GM12878 (cell line): ENCODE results near the gene ARHGEF10L. TPM values are rescaled to one million over a fixed set of nuclear protein-coding genes. Genes with fewer than 3 reads are reported as not detected.
"Not testable (repeated sequence)": the region's sequence is repeated elsewhere in the genome, so short reads cannot be mapped to it uniquely, and the experiment has no call there.

Experiments
- ATAC-seq: fragments of 200-7000 bp; cut with Tn5 transposase; 3 replicates; pipeline ENCODE4 v1.9.1; 2020; ENCODE audit warnings: mild to moderate bottlenecking, moderate library complexity
- BruUV-seq: library from RNA; stranded (reverse); fragments of 400-500 nt; replicated peaks from 2 replicates; lab custom pipeline; 2021; lab: Mats Ljungman, UMichigan
- CTCF ChIA-PET: fragments of 300-600 bp; sonication (Branson Sonifier 250); formaldehyde crosslinking; extraction: SDS; loops from one replicate; lab custom pipeline; 2021; ENCODE audit warnings: inconsistent platforms; lab: Yijun Ruan, JAX
- POLR2A ChIA-PET: fragments of 350-600 bp; formaldehyde crosslinking; extraction: SDS; loops from one replicate; lab custom pipeline; 2021; ENCODE audit warnings: inconsistent platforms; lab: Charles Lee
- RAD21 ChIA-PET: fragments of 300-600 bp; sonication (Branson Sonifier 250); formaldehyde crosslinking; loops from one replicate; lab custom pipeline; 2023; ENCODE audit warnings: antibody characterized with exemption; ENCODE audit not compliant: unreplicated experiment; lab: Charles Lee
- SMC1A ChIA-PET: fragments of 300-600 bp; sonication (Branson Sonifier 250); formaldehyde crosslinking; loops from one replicate; lab custom pipeline; 2023; ENCODE audit not compliant: unreplicated experiment, uncharacterized antibody; lab: Charles Lee
- DNase-seq: peaks from one replicate; pipeline ENCODE4 v3.0.0-alpha.2; 2011; ENCODE audit warnings: low read depth, low spot score
- FAIRE-seq: peaks from 3 replicates; lab custom pipeline; 2011; peaks lifted over from hg19 to GRCh38; lab: Jason Lieb, UNC
- H2AFZ ChIP-seq: 2 replicates; pipeline ENCODE4 v1.6.0; 2011; ENCODE audit warnings: low read depth, low read length, control low read depth; ENCODE audit not compliant: control insufficient read depth
- H3K27ac ChIP-seq: 2 replicates; pipeline ENCODE4 v1.5.1; 2011; ENCODE audit warnings: control low read depth; ENCODE audit not compliant: control insufficient read depth, insufficient read depth
- H3K27me3 ChIP-seq, 2 experiments: replicated peaks in 1 of 2; 2 replicates each; pipeline versions ENCODE4 v1.6.0 to v1.6.1; 2011; ENCODE audit warnings: low read length in 1 of 2; ENCODE audit not compliant: control insufficient read depth in 2 of 2, insufficient read depth in 2 of 2
- H3K36me3 ChIP-seq, 2 experiments: 2 replicates each; pipeline ENCODE4 v1.5.1; 2011; ENCODE audit warnings: low read length in 1 of 2; ENCODE audit not compliant: control insufficient read depth in 2 of 2, insufficient read depth in 2 of 2
- H3K4me1 ChIP-seq: 2 replicates; pipeline ENCODE4 v1.6.1; 2011; ENCODE audit warnings: mild to moderate bottlenecking, low read length, moderate library complexity, mixed read lengths; ENCODE audit not compliant: control insufficient read depth, insufficient read depth
- H3K4me2 ChIP-seq: 2 replicates; pipeline ENCODE4 v1.6.0; 2011; ENCODE audit warnings: control low read depth; ENCODE audit not compliant: control insufficient read depth, insufficient read depth
- H3K4me3 ChIP-seq: fragments of 200-600 bp; sonication (generic); 2 replicates; pipeline ENCODE4 v1.5.1; 2016
- H3K79me2 ChIP-seq: 2 replicates; pipeline ENCODE4 v1.6.0; 2011; ENCODE audit warnings: low read length; ENCODE audit not compliant: control insufficient read depth, insufficient read depth
- H3K9ac ChIP-seq: 2 replicates; pipeline ENCODE4 v1.8.0; 2011; ENCODE audit warnings: low read length, control low read depth, mixed read lengths; ENCODE audit not compliant: control insufficient read depth, insufficient read depth
- H3K9me3 ChIP-seq: replicated peaks from 3 replicates; pipeline ENCODE4 v1.5.1; 2011; ENCODE audit warnings: mild to moderate bottlenecking, low read length; ENCODE audit not compliant: control insufficient read depth, insufficient read depth
- H4K20me1 ChIP-seq: 2 replicates; pipeline ENCODE4 v1.6.0; 2011; ENCODE audit not compliant: control insufficient read depth, insufficient read depth
- ZBTB11 ChIP-seq: fragments of 450-650 bp; formaldehyde crosslinking; IDR thresholded peaks from 2 replicates; pipeline ENCODE4 v1.5.0; 2022; ENCODE audit warnings: mild to moderate bottlenecking, missing genetic modification characterization
- ZNF207 ChIP-seq: fragments of 450-650 bp; IDR thresholded peaks from 2 replicates; pipeline ENCODE4 v1.6.1; 2014; ENCODE audit warnings: antibody characterized with exemption, mild to moderate bottlenecking, borderline replicate concordance
- WGBS: methylation state at CpG from one replicate; pipeline ENCODE4 v1.1.6; 2016; ENCODE audit warnings: low lambda C conversion rate; ENCODE audit not compliant: insufficient replicate concordance, insufficient coverage; ENCODE audit errors: missing lambda C conversion rate; 5-methylcytosine and 5-hydroxymethylcytosine counted together
- in situ Hi-C: fragments of 300-500 bp; cut with MboI; formaldehyde crosslinking; loops from 9 replicates; pipeline ENCODE4 v1.14.3; 2018; ENCODE audit warnings: mixed read lengths
- intact Hi-C: fragments of 100-400 bp; cut with micrococcal nuclease; formaldehyde crosslinking; loops from one replicate; pipeline ENCODE4 v1.14.2; 2022; ENCODE audit not compliant: unreplicated experiment
- polyA plus RNA-seq, 11 experiments: library from polyadenylated mRNA; depleted of rRNA in 4 of 11; unstranded in 6 of 11; stranded (reverse) in 5 of 11; fragments of >200 nt; fragmentation: Nextera tagmentation in 4 of 11; fragmentation: Illumina TruSeq in 1 of 11; extraction: Ambion mirVana in 4 of 11; extraction: Trizol in 1 of 11; gene quantifications; 1 replicate in 1 of 11; 2 replicates in 10 of 11; pipeline versions ENCODE4 v1.2.1 to v1.2.3, GENCODE V29; 2011 to 2016; ENCODE audit warnings: inconsistent platforms in 2 of 11, missing spikeins in 2 of 11, low read depth in 1 of 11
- total RNA-seq, 4 experiments: library from RNA; depleted of rRNA in 3 of 4; stranded (reverse); fragments of >200 nt in 3 of 4; fragmentation: Illumina TruSeq in 1 of 4; extraction: Trizol in 1 of 4; gene quantifications; 2 replicates each; pipeline versions ENCODE4 v1.2.1 to v1.2.3, GENCODE V29; 2013 to 2021

ARHGEF10L gene
- total and polyA plus RNA-seq, 10 of the 15 experiments (the other 5 are each of a cell fraction or from before 2014, with no cell fraction given): 0.05 to 0.94 (median 0.28) TPM; not detected in 2

GRCh38 chr1:17627239-17628052 lies 87.9 kb downstream of the ARHGEF10L start (continued):
- TF ChIP-seq ZNF207 (no peak), ZBTB11 (CRISPR knock-in tag) (no peak)

- WGBS: 35% methylated on average over 5 of the region's 5 CpGs
- H3K27me3 ChIP-seq, FAIRE-seq, POLR2A ChIA-PET, in situ Hi-C loops, DNase-seq, H4K20me1 ChIP-seq, intact Hi-C loops, H3K79me2 ChIP-seq, H3K9ac ChIP-seq, H2AFZ ChIP-seq, BruUV-seq, H3K27ac ChIP-seq, H3K36me3 ChIP-seq, H3K4me1 ChIP-seq, ATAC-seq, SMC1A ChIA-PET, H3K4me3 ChIP-seq, H3K4me2 ChIP-seq, H3K9me3 ChIP-seq: not testable (repeated sequence)
- ChIA-PET CTCF (interaction anchor here (0.6 kb wide), 1 partner anchor 157 kb away, joined by 3 read pairs; no protein-coding TSS in a partner anchor), RAD21 (interaction anchor here (0.6 kb wide), 1 partner anchor 28 kb away, joined by 7 read pairs; no protein-coding TSS in a partner anchor)
Observed at GRCh38 chr1:17629046-17629445, 89.5 kb downstream of the ARHGEF10L start.
